Measurements from ENCODE around the gene DDX11.

Gene DDX11

GRCh38 chr12:31033146-31033545 lies 40.5 kb upstream of the DDX11 start:
- TF ChIP-seq CTCF (IDR thresholded peaks at IDR 0.05), result no peak
- no peak overlapping the region for H3K27ac Mint-ChIP-seq
- no peak for DNase-seq
- H3K4me1 Mint-ChIP-seq, result peaks cover 23% of the 10 kb centered on the region
- H3K9me3 Mint-ChIP-seq, result no peaks in the 10 kb centered on the region
- H3K27me3 Mint-ChIP-seq (ENCODE audit: low read depth, poor library complexity), result peaks cover 9% of the 10 kb centered on the region
- H3K4me3 Mint-ChIP-seq, result no peak overlapping the region
- no peaks in the 10 kb centered on the region for H3K36me3 Mint-ChIP-seq (ENCODE audit: low read depth)

- Mint-ChIP-seq H3K27me3 (ENCODE audit: low read depth, poor library complexity) (peaks cover 9% of the 10 kb centered on the region), H3K4me1 (peaks cover 23% of the 10 kb centered on the region), H3K4me3 (no peak overlapping the region), H3K27ac (no peak overlapping the region), H3K9me3 (no peaks in the 10 kb centered on the region), H3K36me3 (ENCODE audit: low read depth) (no peaks in the 10 kb centered on the region)
- no peak for DNase-seq
- no peak for TF ChIP-seq CTCF (IDR thresholded peaks at IDR 0.05)
Measured at GRCh38 chr12:31033681-31034080, 40.0 kb upstream of the DDX11 start.

- Mint-ChIP-seq H3K4me3 (no peak overlapping the region), H3K36me3 (ENCODE audit: low read depth) (no peaks in the 10 kb centered on the region), H3K9me3 (no peaks in the 10 kb centered on the region), H3K27me3 (ENCODE audit: low read depth, poor library complexity) (peaks cover 11% of the 10 kb centered on the region), H3K4me1 (peaks cover 23% of the 10 kb centered on the region), H3K27ac (no peak overlapping the region)
- TF ChIP-seq CTCF (IDR thresholded peaks at IDR 0.05), result no peak
- no peak for DNase-seq
Measured at GRCh38 chr12:31034372-31034771, 39.3 kb upstream of the DDX11 start.

- Mint-ChIP-seq H3K9me3 (no peaks in the 10 kb centered on the region), H3K27me3 (ENCODE audit: low read depth, poor library complexity) (peaks cover 8% of the 10 kb centered on the region), H3K27ac (peak overlapping the region; percentile 84), H3K36me3 (ENCODE audit: low read depth) (no peaks in the 10 kb centered on the region), H3K4me1 (peaks cover 23% of the 10 kb centered on the region), H3K4me3 (no peak overlapping the region)
- TF ChIP-seq CTCF (IDR thresholded peaks at IDR 0.05), result no peak
- no peak for DNase-seq
Measured at GRCh38 chr12:31035226-31035625, 38.4 kb upstream of the DDX11 start.

GRCh38 chr12:31035967-31036665 lies 37.5 kb upstream of the DDX11 start:
- no peaks in the 10 kb centered on the region for H3K9me3 Mint-ChIP-seq
- peaks cover 23% of the 10 kb centered on the region for H3K4me1 Mint-ChIP-seq
- DNase-seq, result no peak
- H3K27ac Mint-ChIP-seq, result no peak overlapping the region
- H3K4me3 Mint-ChIP-seq, result no peak overlapping the region
- no peak for TF ChIP-seq CTCF (IDR thresholded peaks at IDR 0.05)
- H3K36me3 Mint-ChIP-seq (ENCODE audit: low read depth), result no peaks in the 10 kb centered on the region
- H3K27me3 Mint-ChIP-seq (ENCODE audit: low read depth, poor library complexity), result peaks cover 5% of the 10 kb centered on the region

- Mint-ChIP-seq H3K27ac (no peak overlapping the region), H3K9me3 (no peaks in the 10 kb centered on the region), H3K36me3 (ENCODE audit: low read depth) (no peaks in the 10 kb centered on the region), H3K4me3 (no peak overlapping the region), H3K4me1 (peaks cover 15% of the 10 kb centered on the region), H3K27me3 (ENCODE audit: low read depth, poor library complexity) (peaks cover 5% of the 10 kb centered on the region)
- no peak for DNase-seq
- no peak for TF ChIP-seq CTCF (IDR thresholded peaks at IDR 0.05)
Measured at GRCh38 chr12:31037028-31037427, 36.6 kb upstream of the DDX11 start.
